ENCODE measurements around the gene CABLES2.

DNA sequence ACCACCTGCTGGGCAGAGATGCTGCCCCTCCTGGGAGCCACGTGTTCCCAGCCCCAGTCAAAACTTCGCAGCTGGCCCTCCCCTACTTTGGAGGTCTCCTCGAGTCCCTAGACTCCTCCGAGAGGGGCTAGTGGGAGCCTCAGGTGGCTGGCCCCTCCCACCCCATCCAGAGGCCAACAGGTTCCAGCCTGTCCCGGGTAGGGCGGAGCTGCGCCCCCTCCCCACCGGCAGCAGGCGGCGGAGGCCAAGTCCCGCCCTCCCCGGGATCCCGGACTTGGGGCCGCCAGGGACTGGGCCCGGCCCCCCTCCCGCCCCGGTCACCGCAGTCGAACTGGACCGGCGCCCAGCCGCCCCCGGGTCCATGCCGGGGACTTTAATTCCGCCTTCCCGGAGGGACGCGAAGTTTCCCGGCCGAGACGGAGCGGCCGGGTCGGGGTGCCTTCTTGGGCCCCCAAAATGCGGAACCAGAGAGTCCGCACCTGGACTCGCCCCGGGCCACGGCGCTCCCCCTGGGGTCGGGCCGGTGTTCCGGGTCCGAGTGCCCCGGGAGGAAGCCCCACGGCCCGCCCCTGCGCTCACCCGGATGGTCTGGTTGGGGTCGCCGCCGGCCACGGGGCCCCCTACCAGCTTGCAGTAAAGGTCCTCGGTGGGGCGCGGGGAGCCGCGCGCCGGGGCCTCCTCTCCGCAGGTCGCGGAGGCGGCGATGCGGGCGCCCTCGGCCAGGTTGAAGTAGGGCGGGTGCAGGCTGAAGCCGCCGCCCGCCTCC, 40.5 kb downstream of the CABLES2 start:
- TF ChIP-seq ZNF70 (CRISPR knock-in tag; IDR thresholded peaks at IDR 0.05) (no peak), ESRRG (CRISPR knock-in tag; IDR thresholded peaks at IDR 0.05) (no peak)
- TF ChIP-seq, protein P1, sequence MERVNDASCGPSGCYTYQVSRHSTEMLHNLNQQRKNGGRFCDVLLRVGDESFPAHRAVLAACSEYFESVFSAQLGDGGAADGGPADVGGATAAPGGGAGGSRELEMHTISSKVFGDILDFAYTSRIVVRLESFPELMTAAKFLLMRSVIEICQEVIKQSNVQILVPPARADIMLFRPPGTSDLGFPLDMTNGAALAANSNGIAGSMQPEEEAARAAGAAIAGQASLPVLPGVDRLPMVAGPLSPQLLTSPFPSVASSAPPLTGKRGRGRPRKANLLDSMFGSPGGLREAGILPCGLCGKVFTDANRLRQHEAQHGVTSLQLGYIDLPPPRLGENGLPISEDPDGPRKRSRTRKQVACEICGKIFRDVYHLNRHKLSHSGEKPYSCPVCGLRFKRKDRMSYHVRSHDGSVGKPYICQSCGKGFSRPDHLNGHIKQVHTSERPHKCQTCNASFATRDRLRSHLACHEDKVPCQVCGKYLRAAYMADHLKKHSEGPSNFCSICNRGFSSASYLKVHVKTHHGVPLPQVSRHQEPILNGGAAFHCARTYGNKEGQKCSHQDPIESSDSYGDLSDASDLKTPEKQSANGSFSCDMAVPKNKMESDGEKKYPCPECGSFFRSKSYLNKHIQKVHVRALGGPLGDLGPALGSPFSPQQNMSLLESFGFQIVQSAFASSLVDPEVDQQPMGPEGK (CRISPR knock-in tag; IDR thresholded peaks at IDR 0.05; ENCODE audit: borderline replicate concordance), result no peak

Data from SK-N-SH treated with all-trans-retinoic acid at 6 μM for 48 hours (cell line).